K562 (cell line): Measurements from ENCODE around the gene SAA2. TPM values are rescaled to one million over a fixed set of nuclear protein-coding genes. Genes with fewer than 3 reads are reported as not detected.

ENCODE experiments used
- ATAC-seq: fragments of 200-7000 bp; cut with Tn5 transposase; 3 replicates; pipeline ENCODE4 v1.9.1; 2020; ENCODE audit warnings: moderate library complexity
- Bru-seq: library from RNA; stranded (reverse); fragments of 400-500 nt; gene quantifications from one replicate; lab custom pipeline; 2021; lab: Mats Ljungman, UMichigan
- BruChase-seq, 2 experiments: library from RNA; stranded (reverse); fragments of 400-500 nt; gene quantifications; one replicate each; lab custom pipeline; 2021; lab: Mats Ljungman, UMichigan
- BruUV-seq: library from RNA; stranded (reverse); fragments of 400-500 nt; replicated peaks from 2 replicates; lab custom pipeline; 2021; lab: Mats Ljungman, UMichigan
- CTCF ChIA-PET: fragments of 300-600 bp; formaldehyde crosslinking; extraction: SDS; loops from one replicate; lab custom pipeline; 2021; ENCODE audit warnings: low intra/inter-chr PET ratio; lab: Yijun Ruan, JAX
- POLR2A ChIA-PET: fragments of 300-600, 350-650 bp; sonication (Branson Sonifier 250); formaldehyde crosslinking; extraction: SDS; loops from one replicate; lab custom pipeline; 2021; ENCODE audit warnings: antibody characterized with exemption, inconsistent platforms; lab: Yijun Ruan, JAX
- DNase-seq, 4 experiments: peaks; one replicate each; pipeline versions ENCODE4 v3.0.0 to v3.0.0-alpha.2; 2011 to 2018; ENCODE audit warnings: low spot score in 3 of 4, mixed read lengths in 3 of 4; ENCODE audit errors: extremely low read depth in 1 of 4
- FAIRE-seq: peaks from 2 replicates; lab custom pipeline; 2011; peaks lifted over from hg19 to GRCh38; lab: Jason Lieb, UNC
- H2AFZ ChIP-seq: 2 replicates; pipeline ENCODE4 v1.6.0; 2011; ENCODE audit warnings: low read depth, low read length, control low read depth, inconsistent platforms
- H3K27ac ChIP-seq: fragments of 200-600 bp; 3 replicates; pipeline ENCODE4 v1.8.0; 2011; ENCODE audit warnings: low read depth, mild to moderate bottlenecking, control low read depth, inconsistent platforms, low read length, moderate library complexity, mixed read lengths; ENCODE audit errors: extremely low read depth
- H3K27me3 ChIP-seq, 2 experiments: fragments of 300-600 bp in 1 of 2; 2 replicates in 1 of 2; 3 replicates in 1 of 2; pipeline versions ENCODE4 v1.6.0 to v1.8.0; 2011; ENCODE audit warnings: inconsistent platforms in 2 of 2, low read length in 2 of 2, mild to moderate bottlenecking in 1 of 2, mixed read lengths in 1 of 2, moderate library complexity in 1 of 2; ENCODE audit not compliant: control insufficient read depth in 2 of 2, insufficient read depth in 2 of 2
- H3K36me3 ChIP-seq: fragments of 300-600 bp; 3 replicates; pipeline ENCODE4 v1.8.0; 2011; ENCODE audit warnings: mild to moderate bottlenecking, low read length, inconsistent platforms; ENCODE audit not compliant: control insufficient read depth, insufficient read depth
- H3K4me1 ChIP-seq, 2 experiments: fragments of 200-600 bp in 1 of 2; replicated peaks in 1 of 2; 2 replicates in 1 of 2; 3 replicates in 1 of 2; pipeline versions ENCODE4 v1.5.1 to v1.8.0; 2011; ENCODE audit warnings: inconsistent platforms in 2 of 2, low read length in 2 of 2, mild to moderate bottlenecking in 1 of 2, mixed read lengths in 1 of 2, moderate library complexity in 1 of 2; ENCODE audit not compliant: control insufficient read depth in 2 of 2, insufficient read depth in 2 of 2
- H3K4me2 ChIP-seq: 2 replicates; pipeline ENCODE4 v1.6.1; 2011; ENCODE audit warnings: low read length, control low read depth, inconsistent platforms, mixed read lengths; ENCODE audit not compliant: insufficient read depth
- H3K4me3 ChIP-seq: fragments of 200-600 bp; sonication (generic), shearing (Covaris generic); 2 replicates; pipeline ENCODE4 v1.5.1; 2016; ENCODE audit warnings: control low read depth, inconsistent platforms
- H3K79me2 ChIP-seq: fragments of 200-600 bp; 3 replicates; pipeline ENCODE4 v1.8.0; 2011; ENCODE audit warnings: low read length, inconsistent platforms; ENCODE audit not compliant: control insufficient read depth, insufficient read depth
- H3K9ac ChIP-seq, 2 experiments: 2 replicates each; pipeline versions ENCODE4 v1.6.0 to v1.6.1; 2011; ENCODE audit warnings: low read depth in 2 of 2, low read length in 2 of 2, control low read depth in 1 of 2, inconsistent platforms in 1 of 2, mild to moderate bottlenecking in 1 of 2, mixed read lengths in 1 of 2; ENCODE audit not compliant: insufficient read depth in 1 of 2
- H3K9me1 ChIP-seq: one replicate; pipeline ENCODE4 v1.6.0; 2011; ENCODE audit warnings: inconsistent platforms, mild to moderate bottlenecking, low read length, moderate library complexity; ENCODE audit not compliant: control insufficient read depth, insufficient read depth
- H3K9me3 ChIP-seq: replicated peaks from 2 replicates; pipeline ENCODE4 v1.5.1; 2011; ENCODE audit warnings: low read depth, low read length, inconsistent platforms; ENCODE audit not compliant: control insufficient read depth, insufficient read depth
- H4K20me1 ChIP-seq: replicated peaks from 2 replicates; pipeline ENCODE4 v1.6.1; 2011; ENCODE audit warnings: low read length, inconsistent platforms, mixed read lengths; ENCODE audit not compliant: control insufficient read depth, insufficient read depth
- NCOA1 ChIP-seq: fragments of 450-650 bp; IDR thresholded peaks from 2 replicates; pipeline ENCODE4 v1.6.1; 2016; ENCODE audit warnings: low read depth
- WGBS: fragments of 100-300 bp; shearing (Covaris generic); methylation state at CpG from one replicate; pipeline ENCODE4 v1.1.6; 2016; ENCODE audit warnings: low coverage, mixed read lengths; ENCODE audit not compliant: insufficient coverage; ENCODE audit errors: missing lambda C conversion rate; 5-methylcytosine and 5-hydroxymethylcytosine counted together
- in situ Hi-C: fragments of 300-500 bp; cut with MboI; formaldehyde crosslinking; loops from 4 replicates; pipeline ENCODE4 v1.15.0; 2018; ENCODE audit warnings: inconsistent platforms, mixed read lengths
- intact Hi-C: fragments of 100-400 bp; cut with micrococcal nuclease; formaldehyde crosslinking; loops from 2 replicates; pipeline ENCODE4 v1.14.2; 2022
- long read RNA-seq, 3 experiments: library from polyadenylated mRNA in 2 of 3; library from RNA in 1 of 3; unstranded in 2 of 3; stranded (forward) in 1 of 3; transcript quantifications; one replicate each; pipeline ENCODE4 v2.0.0, GENCODE V29; 2019 to 2022
- polyA minus RNA-seq, 3 experiments: library from RNA; depleted of rRNA, polyadenylated mRNA; stranded (reverse); fragments of >200 nt; gene quantifications; 2 replicates each; pipeline ENCODE4 v1.2.3, GENCODE V29; 2011
- polyA plus RNA-seq, 8 experiments: library from polyadenylated mRNA; depleted of rRNA in 4 of 8; stranded (reverse) in 5 of 8; unstranded in 3 of 8; fragments of >200 nt; fragmentation: Nextera tagmentation in 2 of 8; fragmentation: Illumina TruSeq in 1 of 8; extraction: Ambion mirVana in 2 of 8; extraction: Trizol in 1 of 8; gene quantifications; 2 replicates each; pipeline versions ENCODE4 v1.2.1 to v1.2.3, GENCODE V29; 2011 to 2014; ENCODE audit warnings: inconsistent platforms in 1 of 8, missing spikeins in 1 of 8
- total RNA-seq, 7 experiments: library from RNA; depleted of rRNA in 6 of 7; stranded (reverse); fragments of >200 nt in 6 of 7; fragmentation: Illumina TruSeq in 2 of 7; extraction: Trizol in 2 of 7; gene quantifications; 2 replicates each; pipeline versions ENCODE4 v1.2.1 to v1.2.3, GENCODE V29; 2011 to 2021; ENCODE audit warnings: low replicate concordance in 1 of 7
- TF ChIP-seq, protein P1 (sequence below): fragments of 250-450 bp; sonication (Bioruptor Pico); IDR thresholded peaks from 2 replicates; pipeline ENCODE4 v1.5.0; 2022; ENCODE audit warnings: mild to moderate bottlenecking

Gene SAA2
- not detected in 2 replicates for total RNA-seq (2011; cell fraction: chromatin; rRNA removed; ENCODE audit: low replicate concordance)
- total RNA-seq (2011; cell fraction: nucleolus; rRNA removed) = not detected in 2 replicates
- total RNA-seq (2011; cell fraction: nucleoplasm; rRNA removed) = not detected in 2 replicates
- total RNA-seq (2014; rRNA removed) (not detected in 2 replicates), total RNA-seq (2014; rRNA removed; fragmentation: Illumina TruSeq; extraction: Trizol) (not detected in 2 replicates), total RNA-seq (2015; rRNA removed; fragmentation: Illumina TruSeq; extraction: Trizol) (not detected in 2 replicates), total RNA-seq (2021) (4.6 and 6.0 TPM in 2 replicates), polyA plus RNA-seq (2011; rRNA removed) (not detected in 2 replicates), polyA plus RNA-seq (2014; fragmentation: Illumina TruSeq; extraction: Trizol) (not detected in 2 replicates), polyA plus RNA-seq (2014; fragmentation: Nextera tagmentation; extraction: Ambion mirVana) (not detected), polyA plus RNA-seq (2014; rRNA removed) (not detected in 2 replicates), polyA minus RNA-seq (2011; rRNA and poly(A)+ RNA removed) (not detected in 2 replicates), Bru-seq, nascent RNA (not detected), BruChase-seq, experiment 1, labeled RNA remaining after a 2-hour chase (not detected), BruChase-seq, experiment 2, labeled RNA remaining after a 6-hour chase (percentile 21 among the genes with signal in this experiment)
- not detected in 2 replicates for polyA plus RNA-seq (2011; cell fraction: cytosol; rRNA removed)
- polyA plus RNA-seq (2011; cell fraction: nucleus; rRNA removed) = not detected in 2 replicates
- not detected in 2 replicates for polyA plus RNA-seq (2012)
- polyA minus RNA-seq (2011; cell fraction: cytosol; rRNA and poly(A)+ RNA removed) = not detected in 2 replicates
- polyA minus RNA-seq (2011; cell fraction: nucleus; rRNA and poly(A)+ RNA removed) = not detected in 2 replicates
- long read RNA-seq, experiment 1 = 0 reads
- long read RNA-seq, experiment 2 = 0 reads
- long read RNA-seq, experiment 3 = 0 reads

DNA sequence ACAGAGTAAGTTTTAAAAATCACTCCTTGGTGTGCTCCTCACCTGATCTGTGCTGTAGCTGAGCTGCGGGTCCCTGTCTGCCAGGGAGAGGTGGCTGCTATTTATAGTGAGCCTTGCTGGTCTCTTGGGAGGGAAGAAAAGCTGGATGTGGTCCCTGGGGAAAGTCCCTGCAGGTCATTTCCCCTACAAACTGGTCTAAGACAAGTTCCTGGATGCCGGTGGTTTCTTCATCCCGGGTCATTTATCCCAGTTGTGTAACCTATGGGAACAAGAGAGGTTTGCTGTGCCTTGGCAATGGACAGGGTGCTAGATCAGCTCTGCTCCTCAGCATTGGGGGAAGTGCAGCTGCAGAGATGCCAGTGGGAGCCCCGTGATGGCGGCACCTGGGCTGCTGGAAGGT, at the start of gene SAA2:
Gene SAA2, minus strand, starts transcription at position 108 of the 400 bp plus-strand sequence. CDS start 657 bp downstream, outside the sequence.
- Histone ChIP-seq H3K4me3 (no peak within 1 kb of the TSS), H3K4me1 (no peaks in the 10 kb centered on the region), H3K9ac (no peak within 1 kb of the TSS; a peak in 1 of 4 replicates), H3K36me3 (no peaks in the 10 kb centered on the region), H4K20me1 (no peaks in the 10 kb centered on the region; the same call in 1 of the 2 replicates), H2AFZ (no peak within 1 kb of the TSS), H3K79me2 (no peaks in the 10 kb centered on the region), H3K4me2 (no peak within 1 kb of the TSS), H3K9me3 (no peaks in the 10 kb centered on the region), H3K9me1 (no peaks in the 10 kb centered on the region), H3K27me3 (peaks cover 8 to 20% of the 10 kb centered on the region in 2 experiments; a peak in 3 of 5 replicates), H3K27ac (no peak within 1 kb of the TSS)
- CTCF ChIA-PET = no interaction called here
- no peak for TF ChIP-seq NCOA1
- no peak for FAIRE-seq
- DNase-seq = no peak
- in situ Hi-C loops = loop anchor here (10.0 kb wide), 1 partner anchor 486 kb away; no protein-coding TSS in a partner anchor
- POLR2A ChIA-PET = no interaction called here
- BruUV-seq = no TSS peak
- WGBS = 3% methylated on average over 5 of the region's 5 CpGs
- intact Hi-C loops = loop anchor here (10.0 kb wide), 1 partner anchor 486 kb away; no protein-coding TSS in a partner anchor
- ATAC-seq = no peak

DNA sequence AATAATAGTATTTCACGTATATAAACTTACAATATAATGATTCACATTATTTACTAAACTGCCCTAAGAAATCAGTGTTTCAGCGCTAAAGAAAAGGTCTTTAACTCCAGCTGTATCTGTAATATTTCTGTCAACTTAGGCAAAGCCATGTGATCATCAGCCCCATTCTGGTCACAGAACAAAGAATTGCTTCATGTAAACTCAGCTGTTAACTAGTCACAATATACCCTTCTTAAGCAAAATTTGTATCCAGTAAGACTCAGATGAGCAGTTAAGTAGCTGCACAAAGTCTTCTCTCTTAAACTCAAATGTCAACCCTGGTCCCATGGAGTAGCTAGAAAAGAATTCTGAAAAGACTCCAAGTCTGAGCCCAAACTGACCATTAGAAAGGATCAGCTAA, 46.8 kb upstream of the SAA2 start:
- CTCF ChIA-PET = no interaction called here
- Histone ChIP-seq H3K36me3 (peaks cover 87% of the 10 kb centered on the region), H2AFZ (no peak overlapping the region), H3K4me2 (no peak overlapping the region), H3K79me2 (no peaks in the 10 kb centered on the region), H3K9me3 (no peaks in the 10 kb centered on the region), H3K4me3 (no peak overlapping the region), H3K9me1 (no peaks in the 10 kb centered on the region), H3K9ac (no peak overlapping the region), H3K27ac (no peak overlapping the region), H4K20me1 (no peaks in the 10 kb centered on the region), H3K4me1 (no peaks in the 10 kb centered on the region), H3K27me3 (no peaks in the 10 kb centered on the region)
- intact Hi-C loops = no loop called here
- 98% methylated on average over 2 of the region's 2 CpGs for WGBS
- ATAC-seq = no peak
- DNase-seq = no peak
- POLR2A ChIA-PET = interaction anchor here (0.6 to 1.2 kb wide), 2 partner anchors 8 to 185 kb away, joined by 3 read pairs; no protein-coding TSS in a partner anchor
- in situ Hi-C loops = no loop called here
- BruUV-seq = no TSS peak
- TF ChIP-seq, protein P1, sequence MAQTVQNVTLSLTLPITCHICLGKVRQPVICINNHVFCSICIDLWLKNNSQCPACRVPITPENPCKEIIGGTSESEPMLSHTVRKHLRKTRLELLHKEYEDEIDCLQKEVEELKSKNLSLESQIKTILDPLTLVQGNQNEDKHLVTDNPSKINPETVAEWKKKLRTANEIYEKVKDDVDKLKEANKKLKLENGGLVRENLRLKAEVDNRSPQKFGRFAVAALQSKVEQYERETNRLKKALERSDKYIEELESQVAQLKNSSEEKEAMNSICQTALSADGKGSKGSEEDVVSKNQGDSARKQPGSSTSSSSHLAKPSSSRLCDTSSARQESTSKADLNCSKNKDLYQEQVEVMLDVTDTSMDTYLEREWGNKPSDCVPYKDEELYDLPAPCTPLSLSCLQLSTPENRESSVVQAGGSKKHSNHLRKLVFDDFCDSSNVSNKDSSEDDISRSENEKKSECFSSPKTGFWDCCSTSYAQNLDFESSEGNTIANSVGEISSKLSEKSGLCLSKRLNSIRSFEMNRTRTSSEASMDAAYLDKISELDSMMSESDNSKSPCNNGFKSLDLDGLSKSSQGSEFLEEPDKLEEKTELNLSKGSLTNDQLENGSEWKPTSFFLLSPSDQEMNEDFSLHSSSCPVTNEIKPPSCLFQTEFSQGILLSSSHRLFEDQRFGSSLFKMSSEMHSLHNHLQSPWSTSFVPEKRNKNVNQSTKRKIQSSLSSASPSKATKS (CRISPR knock-in tag) = no peak
- FAIRE-seq = no peak
